HepG2 (cell line): ENCODE results near the gene WDR93. TPM values are rescaled to one million over a fixed set of nuclear protein-coding genes. Genes with fewer than 3 reads are reported as not detected.

ENCODE experiments used
- FOSL1 ChIP-seq: sonication (generic); formaldehyde crosslinking; IDR thresholded peaks from 2 replicates; pipeline ENCODE4 v1.9.0; 2021; ENCODE audit warnings: missing genetic modification reagents, borderline replicate concordance
- KAT7 ChIP-seq: IDR thresholded peaks from 2 replicates; pipeline ENCODE4 v1.6.1; 2018; ENCODE audit warnings: borderline replicate concordance, missing compliant biosample characterization
- MXI1 ChIP-seq: IDR thresholded peaks from 3 replicates; pipeline ENCODE4 v1.6.1; 2012; ENCODE audit warnings: low read depth, low read length, inconsistent platforms, borderline replicate concordance
- NFE2 ChIP-seq: sonication (generic); formaldehyde crosslinking; IDR thresholded peaks from 2 replicates; pipeline ENCODE4 v1.4.0; 2020; ENCODE audit warnings: missing genetic modification reagents
- NR2C2 ChIP-seq: sonication (generic); formaldehyde crosslinking; IDR thresholded peaks from 2 replicates; pipeline ENCODE4 v1.4.0; 2020; ENCODE audit warnings: missing genetic modification reagents, mild to moderate bottlenecking, moderate library complexity, borderline replicate concordance
- POGK ChIP-seq: sonication (generic); formaldehyde crosslinking; conservative IDR thresholded peaks from 2 replicates; pipeline ENCODE4 v1.8.0; 2022; ENCODE audit warnings: mild to moderate bottlenecking, moderate library complexity, missing genetic modification reagents
- TAF1 ChIP-seq: sonication (generic); formaldehyde crosslinking; IDR thresholded peaks from 2 replicates; pipeline ENCODE4 v1.4.0; 2020; ENCODE audit warnings: missing genetic modification reagents
- ZNF180 ChIP-seq: sonication (generic); formaldehyde crosslinking; IDR thresholded peaks from 2 replicates; pipeline ENCODE4 v1.4.0; 2020; ENCODE audit warnings: low read depth, missing genetic modification reagents, borderline replicate concordance
- ZNF737 ChIP-seq: sonication (generic); formaldehyde crosslinking; IDR thresholded peaks from 2 replicates; pipeline ENCODE4 v1.5.0; 2020; ENCODE audit warnings: missing genetic modification reagents, mild to moderate bottlenecking, borderline replicate concordance
- ZNF740 ChIP-seq: sonication (generic); formaldehyde crosslinking; IDR thresholded peaks from 2 replicates; pipeline ENCODE4 v1.4.0; 2020; ENCODE audit warnings: missing genetic modification reagents
- ZNF775 ChIP-seq: sonication (generic); formaldehyde crosslinking; IDR thresholded peaks from 2 replicates; pipeline ENCODE4 v1.4.0; 2020; ENCODE audit warnings: missing genetic modification reagents, mild to moderate bottlenecking, moderate library complexity, borderline replicate concordance
- polyA plus RNA-seq, 8 experiments: library from polyadenylated mRNA; depleted of rRNA in 3 of 8; stranded (reverse) in 7 of 8; unstranded in 1 of 8; fragments of >200 nt; fragmentation: Illumina TruSeq in 4 of 8; extraction: Trizol in 4 of 8; gene quantifications; 2 replicates each; pipeline versions ENCODE4 v1.2.1 to v1.2.3, GENCODE V29; 2011 to 2016; ENCODE audit warnings: low read depth in 4 of 8, missing spikeins in 1 of 8, mixed read lengths in 1 of 8; ENCODE audit not compliant: insufficient read depth in 1 of 8
- total RNA-seq, 5 experiments: library from RNA; depleted of rRNA; stranded (reverse); fragments of >200 nt; fragmentation: Illumina TruSeq; extraction: Trizol; gene quantifications; 2 replicates each; pipeline ENCODE4 v1.2.3, GENCODE V29; 2016; ENCODE audit warnings: low read depth in 1 of 5
- TF ChIP-seq, protein P1 (sequence below): sonication (generic); formaldehyde crosslinking; IDR thresholded peaks from 2 replicates; pipeline ENCODE4 v1.5.1; 2020; ENCODE audit warnings: mild to moderate bottlenecking, missing genetic modification reagents
- TF ChIP-seq, protein P2 (sequence below): sonication (generic); formaldehyde crosslinking; IDR thresholded peaks from 2 replicates; pipeline ENCODE4 v1.8.0; 2022; ENCODE audit warnings: missing genetic modification reagents, mild to moderate bottlenecking, moderate library complexity, borderline replicate concordance
- TF ChIP-seq, protein P3 (sequence below): IDR thresholded peaks from 2 replicates; pipeline ENCODE4 v1.6.1; 2016; ENCODE audit warnings: low read depth, borderline replicate concordance
- TF ChIP-seq, protein P4 (sequence below): sonication (generic); formaldehyde crosslinking; IDR thresholded peaks from 2 replicates; pipeline ENCODE4 v1.5.0; 2020; ENCODE audit warnings: missing genetic modification reagents, mild to moderate bottlenecking, borderline replicate concordance

WDR93 gene
- total and polyA plus RNA-seq, 2 of the 13 experiments (the other 11 are each of a cell fraction or from before 2014, with no cell fraction given): 0.07 TPM; not detected in 1

- TF ChIP-seq, protein P1, sequence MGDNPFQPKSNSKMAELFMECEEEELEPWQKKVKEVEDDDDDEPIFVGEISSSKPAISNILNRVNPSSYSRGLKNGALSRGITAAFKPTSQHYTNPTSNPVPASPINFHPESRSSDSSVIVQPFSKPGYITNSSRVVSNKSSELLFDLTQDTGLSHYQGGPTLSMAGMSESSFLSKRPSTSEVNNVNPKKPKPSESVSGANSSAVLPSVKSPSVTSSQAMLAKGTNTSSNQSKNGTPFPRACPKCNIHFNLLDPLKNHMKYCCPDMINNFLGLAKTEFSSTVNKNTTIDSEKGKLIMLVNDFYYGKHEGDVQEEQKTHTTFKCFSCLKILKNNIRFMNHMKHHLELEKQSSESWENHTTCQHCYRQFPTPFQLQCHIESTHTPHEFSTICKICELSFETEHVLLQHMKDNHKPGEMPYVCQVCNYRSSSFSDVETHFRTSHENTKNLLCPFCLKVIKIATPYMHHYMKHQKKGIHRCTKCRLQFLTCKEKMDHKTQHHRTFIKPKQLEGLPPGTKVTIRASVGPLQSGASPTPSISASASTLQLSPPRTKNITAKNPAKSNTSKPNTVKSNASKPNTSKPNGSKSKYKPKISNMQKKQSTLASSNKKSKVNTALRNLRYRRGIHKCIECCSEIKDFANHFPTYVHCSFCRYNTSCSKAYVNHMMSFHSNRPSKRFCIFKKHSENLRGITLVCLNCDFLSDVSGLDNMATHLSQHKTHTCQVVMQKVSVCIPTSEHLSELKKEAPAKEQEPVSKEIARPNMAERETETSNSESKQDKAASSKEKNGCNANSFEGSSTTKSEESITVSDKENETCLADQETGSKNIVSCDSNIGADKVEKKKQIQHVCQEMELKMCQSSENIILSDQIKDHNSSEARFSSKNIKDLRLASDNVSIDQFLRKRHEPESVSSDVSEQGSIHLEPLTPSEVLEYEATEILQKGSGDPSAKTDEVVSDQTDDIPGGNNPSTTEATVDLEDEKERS (CRISPR knock-in tag): peak; percentile 78; the same call in 1 of the 2 replicates
- TF ChIP-seq, protein P2, sequence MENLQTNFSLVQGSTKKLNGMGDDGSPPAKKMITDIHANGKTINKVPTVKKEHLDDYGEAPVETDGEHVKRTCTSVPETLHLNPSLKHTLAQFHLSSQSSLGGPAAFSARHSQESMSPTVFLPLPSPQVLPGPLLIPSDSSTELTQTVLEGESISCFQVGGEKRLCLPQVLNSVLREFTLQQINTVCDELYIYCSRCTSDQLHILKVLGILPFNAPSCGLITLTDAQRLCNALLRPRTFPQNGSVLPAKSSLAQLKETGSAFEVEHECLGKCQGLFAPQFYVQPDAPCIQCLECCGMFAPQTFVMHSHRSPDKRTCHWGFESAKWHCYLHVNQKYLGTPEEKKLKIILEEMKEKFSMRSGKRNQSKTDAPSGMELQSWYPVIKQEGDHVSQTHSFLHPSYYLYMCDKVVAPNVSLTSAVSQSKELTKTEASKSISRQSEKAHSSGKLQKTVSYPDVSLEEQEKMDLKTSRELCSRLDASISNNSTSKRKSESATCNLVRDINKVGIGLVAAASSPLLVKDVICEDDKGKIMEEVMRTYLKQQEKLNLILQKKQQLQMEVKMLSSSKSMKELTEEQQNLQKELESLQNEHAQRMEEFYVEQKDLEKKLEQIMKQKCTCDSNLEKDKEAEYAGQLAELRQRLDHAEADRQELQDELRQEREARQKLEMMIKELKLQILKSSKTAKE: no peak
- TF ChIP-seq ZNF180 (CRISPR knock-in tag) (no peak), TAF1 (peak; percentile 46; the same call in 1 of the 2 replicates), FOSL1 (CRISPR knock-in tag) (no peak), KAT7 (CRISPR knock-in tag) (no peak), NFE2 (CRISPR knock-in tag) (no peak), ZNF737 (CRISPR knock-in tag) (peak; percentile 61; the same call in 1 of the 2 replicates), NR2C2 (CRISPR knock-in tag) (peak; percentile 24; the same call in 1 of the 2 replicates), ZNF740 (CRISPR knock-in tag) (no peak), POGK (CRISPR knock-in tag) (peak; percentile 52; the same call in 1 of the 2 replicates), MXI1 (peak; percentile 85; the same call in 2 of the 3 replicates), ZNF775 (CRISPR knock-in tag) (no peak)
- TF ChIP-seq, protein P3, sequence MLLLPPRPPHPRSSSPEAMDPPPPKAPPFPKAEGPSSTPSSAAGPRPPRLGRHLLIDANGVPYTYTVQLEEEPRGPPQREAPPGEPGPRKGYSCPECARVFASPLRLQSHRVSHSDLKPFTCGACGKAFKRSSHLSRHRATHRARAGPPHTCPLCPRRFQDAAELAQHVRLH (CRISPR knock-in tag): 0 out of 2 replicates have a peak, but pooled peaks have one; percentile 33
- TF ChIP-seq, protein P4, sequence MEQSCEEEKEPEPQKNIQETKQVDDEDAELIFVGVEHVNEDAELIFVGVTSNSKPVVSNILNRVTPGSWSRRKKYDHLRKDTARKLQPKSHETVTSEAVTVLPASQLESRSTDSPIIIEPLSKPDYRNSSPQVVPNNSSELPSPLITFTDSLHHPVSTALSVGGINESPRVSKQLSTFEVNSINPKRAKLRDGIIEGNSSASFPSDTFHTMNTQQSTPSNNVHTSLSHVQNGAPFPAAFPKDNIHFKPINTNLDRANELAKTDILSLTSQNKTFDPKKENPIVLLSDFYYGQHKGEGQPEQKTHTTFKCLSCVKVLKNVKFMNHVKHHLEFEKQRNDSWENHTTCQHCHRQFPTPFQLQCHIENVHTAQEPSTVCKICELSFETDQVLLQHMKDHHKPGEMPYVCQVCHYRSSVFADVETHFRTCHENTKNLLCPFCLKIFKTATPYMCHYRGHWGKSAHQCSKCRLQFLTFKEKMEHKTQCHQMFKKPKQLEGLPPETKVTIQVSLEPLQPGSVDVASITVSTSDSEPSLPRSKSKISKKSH (CRISPR knock-in tag): peak; percentile 27; the same call in 1 of the 2 replicates
Observed at GRCh38 chr15:89690276-89691218, at the start of gene WDR93, which contains the start of gene PEX11A (continued).
